Cardiac fibroblast (primary cell): ENCODE results near the gene PRKCI.

ENCODE experiments used
- DNase-seq, 2 donors: peaks; one replicate each; pipeline versions ENCODE4 v3.0.0 to v3.0.0-alpha.2; 2010; ENCODE audit warnings: low read depth in 2 of 2
- H3K4me3 ChIP-seq, 2 donors: replicated peaks in 1 of 2; 1 replicate in 1 of 2; 2 replicates in 1 of 2; pipeline ENCODE4 v1.5.1; 2011; ENCODE audit warnings: low read depth in 2 of 2, low read length in 2 of 2, mild to moderate bottlenecking in 2 of 2, moderate library complexity in 1 of 2
- TF ChIP-seq, protein P1 (sequence below): IDR thresholded peaks from one replicate; pipeline ENCODE4 v1.5.1; 2011; ENCODE audit warnings: low read depth, mild to moderate bottlenecking, low read length, inconsistent platforms

PRKCI gene

DNA sequence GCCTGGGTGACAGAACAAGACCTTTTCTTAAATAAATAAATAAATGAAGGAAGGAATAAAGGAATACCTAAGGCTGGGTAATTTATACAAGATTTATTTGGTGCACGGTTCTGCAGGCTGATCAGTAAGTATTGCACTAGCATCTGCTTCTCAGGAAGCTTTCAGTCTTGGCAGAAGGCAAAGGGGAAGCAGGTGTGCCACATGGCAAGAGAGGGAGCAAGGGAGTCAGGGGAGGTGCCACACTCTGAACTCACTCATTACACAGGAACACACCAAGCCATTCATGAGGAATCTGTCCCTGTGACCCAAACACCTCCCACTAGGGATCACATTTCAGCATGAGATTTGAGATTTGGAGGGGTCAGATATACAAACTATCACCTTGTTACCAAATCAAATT, 56.4 kb downstream of the PRKCI start:
- TF ChIP-seq, protein P1, sequence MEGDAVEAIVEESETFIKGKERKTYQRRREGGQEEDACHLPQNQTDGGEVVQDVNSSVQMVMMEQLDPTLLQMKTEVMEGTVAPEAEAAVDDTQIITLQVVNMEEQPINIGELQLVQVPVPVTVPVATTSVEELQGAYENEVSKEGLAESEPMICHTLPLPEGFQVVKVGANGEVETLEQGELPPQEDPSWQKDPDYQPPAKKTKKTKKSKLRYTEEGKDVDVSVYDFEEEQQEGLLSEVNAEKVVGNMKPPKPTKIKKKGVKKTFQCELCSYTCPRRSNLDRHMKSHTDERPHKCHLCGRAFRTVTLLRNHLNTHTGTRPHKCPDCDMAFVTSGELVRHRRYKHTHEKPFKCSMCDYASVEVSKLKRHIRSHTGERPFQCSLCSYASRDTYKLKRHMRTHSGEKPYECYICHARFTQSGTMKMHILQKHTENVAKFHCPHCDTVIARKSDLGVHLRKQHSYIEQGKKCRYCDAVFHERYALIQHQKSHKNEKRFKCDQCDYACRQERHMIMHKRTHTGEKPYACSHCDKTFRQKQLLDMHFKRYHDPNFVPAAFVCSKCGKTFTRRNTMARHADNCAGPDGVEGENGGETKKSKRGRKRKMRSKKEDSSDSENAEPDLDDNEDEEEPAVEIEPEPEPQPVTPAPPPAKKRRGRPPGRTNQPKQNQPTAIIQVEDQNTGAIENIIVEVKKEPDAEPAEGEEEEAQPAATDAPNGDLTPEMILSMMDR = no peak
- H3K4me3 ChIP-seq = no peak overlapping the region
- DNase-seq = no peak

DNA sequence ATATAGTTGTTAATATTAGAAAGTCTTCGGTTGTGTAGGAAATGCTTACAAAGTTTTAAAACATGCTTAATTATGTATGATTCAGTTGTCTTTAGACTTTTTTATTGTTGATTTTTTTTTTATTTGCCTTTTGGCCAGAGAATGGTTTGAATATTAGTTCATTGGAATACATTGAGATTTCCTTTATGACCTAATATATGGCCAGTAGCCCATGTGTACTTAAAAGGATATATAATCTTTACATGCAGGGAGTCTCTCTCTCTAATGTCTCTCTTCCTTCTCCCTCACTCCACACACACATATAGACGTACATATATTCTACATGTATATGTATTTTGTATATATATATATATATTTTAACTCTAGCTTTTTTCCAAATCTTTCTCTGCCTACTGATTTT, 68.0 kb downstream of the PRKCI start:
- TF ChIP-seq, protein P1 = no peak
- DNase-seq = no peak
- no peak overlapping the region for H3K4me3 ChIP-seq

DNA sequence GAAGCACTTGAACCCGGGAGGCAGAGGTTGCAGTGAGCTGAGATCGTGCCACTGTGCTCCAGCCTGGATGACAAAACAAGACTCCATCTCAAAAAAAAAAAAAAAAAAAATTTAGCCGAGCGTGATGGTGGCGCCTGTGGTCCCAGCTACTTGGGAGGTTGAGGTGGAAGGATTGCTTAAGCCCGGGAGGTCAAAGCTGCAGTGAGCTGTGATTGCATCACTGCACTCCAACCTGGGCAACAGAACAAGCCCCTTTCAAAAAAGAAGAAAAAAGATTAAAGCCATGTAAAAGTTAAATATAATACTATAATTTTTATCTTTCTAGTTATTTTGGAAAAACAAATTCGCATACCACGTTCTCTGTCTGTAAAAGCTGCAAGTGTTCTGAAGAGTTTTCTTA, 73.4 kb downstream of the PRKCI start:
- no peak overlapping the region for H3K4me3 ChIP-seq
- no peak for DNase-seq
- TF ChIP-seq, protein P1 = no peak

DNA sequence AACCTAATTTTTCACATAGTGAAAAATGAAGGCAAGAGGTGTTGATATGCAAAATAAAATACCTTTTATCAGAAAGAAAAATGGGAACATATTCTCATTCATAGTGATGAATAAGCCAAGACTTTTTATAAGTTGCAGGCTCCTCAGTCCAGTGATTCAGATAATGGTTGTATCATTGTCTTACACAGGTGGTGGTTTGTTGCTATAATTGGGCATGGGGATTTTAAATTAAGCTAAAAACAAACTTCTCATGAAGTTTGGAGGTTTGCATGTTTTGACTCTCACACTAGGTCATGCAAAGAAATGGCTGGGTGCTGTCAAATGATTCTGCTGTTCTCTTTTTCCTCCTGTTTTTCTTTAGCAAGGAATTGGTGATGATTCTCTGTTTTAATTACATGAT, 74.5 kb downstream of the PRKCI start:
- no peak overlapping the region for H3K4me3 ChIP-seq
- no peak for DNase-seq
- TF ChIP-seq, protein P1 = no peak

DNA sequence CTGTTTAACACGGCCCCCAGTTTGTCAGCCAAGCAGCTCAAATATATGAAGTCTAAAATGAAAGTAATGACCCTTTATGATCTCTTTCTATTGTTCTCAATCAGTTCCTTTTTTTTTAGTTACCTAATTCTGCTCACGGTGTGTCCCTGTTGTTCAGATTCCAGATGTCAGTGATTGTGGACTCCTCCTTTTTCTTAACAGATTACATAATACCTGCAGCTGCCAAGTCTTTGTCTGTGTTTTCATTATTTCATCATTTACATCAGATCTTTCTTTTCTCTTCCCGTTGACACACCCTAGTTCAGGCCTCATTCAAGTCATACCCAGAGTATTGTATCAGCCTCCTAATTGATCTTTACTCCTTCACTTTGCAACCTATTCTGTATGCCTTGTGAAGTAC, 79.2 kb downstream of the PRKCI start:
- H3K4me3 ChIP-seq = no peak overlapping the region
- DNase-seq = peak; percentile 25 to 77
- TF ChIP-seq, protein P1 = no peak

DNA sequence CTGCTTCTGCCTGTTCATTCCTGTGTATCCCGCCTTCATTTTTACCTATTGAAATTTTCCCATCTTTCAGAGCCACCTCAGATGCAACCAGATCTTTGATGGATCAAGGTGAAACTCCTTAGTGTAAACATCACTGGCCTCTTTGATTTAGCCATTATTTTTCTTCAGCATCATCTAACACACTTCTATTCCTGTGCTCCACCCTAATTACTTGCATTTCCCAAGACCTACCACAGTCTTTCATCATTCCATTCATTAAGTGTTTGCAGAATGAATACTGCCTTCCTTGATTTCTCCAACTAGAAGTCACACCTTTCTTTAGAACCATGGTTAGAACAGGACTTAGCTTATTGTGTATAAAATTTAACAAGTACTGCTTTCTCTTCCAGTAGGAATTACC, 79.8 kb downstream of the PRKCI start:
- no peak for DNase-seq
- no peak overlapping the region for H3K4me3 ChIP-seq
- TF ChIP-seq, protein P1 = no peak

DNA sequence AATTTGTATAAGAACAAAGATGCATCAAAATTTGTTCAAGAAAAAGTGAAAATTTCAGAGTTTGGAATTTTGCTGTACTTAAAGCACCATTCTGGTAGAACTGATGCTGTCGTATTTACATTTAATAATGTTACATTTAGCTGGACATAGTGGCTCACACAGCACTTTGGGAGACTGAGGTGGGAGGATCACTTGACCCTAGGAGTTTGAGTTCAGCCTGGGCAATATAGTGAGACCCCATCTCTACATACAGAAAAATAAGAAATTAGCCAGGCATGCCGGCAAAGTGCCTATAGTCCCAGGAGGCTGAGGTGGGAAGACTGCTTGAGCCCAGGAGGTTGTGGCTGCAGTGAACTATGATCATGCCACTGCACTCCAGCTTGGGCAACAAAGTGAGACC, 83.8 kb downstream of the PRKCI start:
- no peak overlapping the region for H3K4me3 ChIP-seq
- TF ChIP-seq, protein P1 = no peak
- DNase-seq = no peak
